ENCODE data around the gene GHDC.

DNA sequence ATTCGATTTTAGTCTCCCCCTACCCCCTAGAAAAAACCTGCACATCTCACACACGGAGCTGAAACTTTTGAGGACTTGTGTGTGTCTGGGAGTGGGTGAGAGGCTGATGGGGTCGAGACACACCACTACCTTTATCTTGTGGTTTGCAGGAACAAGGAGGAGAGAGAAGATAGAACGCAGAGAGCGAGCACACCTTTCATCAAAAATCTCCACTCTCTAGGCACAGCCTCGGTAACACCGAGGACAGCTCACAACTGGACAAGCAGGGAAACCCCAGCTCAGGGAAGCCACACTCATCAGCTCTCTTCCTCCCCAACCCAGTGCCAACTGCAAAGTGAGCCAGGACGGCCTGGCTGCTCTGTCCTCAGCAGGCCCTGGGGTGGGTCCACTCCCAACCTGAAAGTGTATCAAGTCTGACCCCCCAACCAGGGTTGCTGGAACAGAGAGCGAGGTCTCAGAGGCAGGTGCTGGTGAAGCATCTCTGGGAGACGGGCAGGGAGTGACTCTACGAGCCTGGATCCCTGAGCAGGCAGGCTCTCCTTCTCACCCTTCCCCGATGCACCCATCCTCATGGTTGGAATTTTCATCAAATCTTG, 5.2 kb upstream of the GHDC start:
- no peak for TF ChIP-seq POLR2AphosphoS5 (IDR thresholded peaks at IDR 0.05; ENCODE audit: insufficient read depth, low read depth, low read length)
- no peak for TF ChIP-seq CTCF (IDR thresholded peaks at IDR 0.05; ENCODE audit: extremely low read depth in 1 of 2, insufficient read depth in 1 of 2, low read depth in 1 of 2, low read length in 2 of 2)
- TF ChIP-seq, protein P1, sequence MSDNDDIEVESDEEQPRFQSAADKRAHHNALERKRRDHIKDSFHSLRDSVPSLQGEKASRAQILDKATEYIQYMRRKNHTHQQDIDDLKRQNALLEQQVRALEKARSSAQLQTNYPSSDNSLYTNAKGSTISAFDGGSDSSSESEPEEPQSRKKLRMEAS (IDR thresholded peaks at IDR 0.05; ENCODE audit: insufficient read depth, insufficient read length): no peak
- TF ChIP-seq POLR2A (IDR thresholded peaks at IDR 0.05; ENCODE audit: low read depth, low read length): no peak

All from endothelial cell of umbilical vein (primary cell).